NCI-H2081 treated with DMSO at 0.1 percent for 48 hours (cell line): Measurements from ENCODE around the gene HMG20B.
"Not testable (repeated sequence)": the region's sequence is repeated elsewhere in the genome, so short reads cannot be mapped to it uniquely, and the experiment has no call there.

Source experiments
- DNase-seq: peaks from one replicate; lab custom pipeline; 2025; lab: John Stamatoyannopoulos, UW

HMG20B gene

GRCh38 chr19:3584036-3584802 lies 11.5 kb downstream of the HMG20B start:
- not testable (repeated sequence) for DNase-seq

GRCh38 chr19:3585301-3586126 lies 12.8 kb downstream of the HMG20B start, which contains the start of gene GIPC3:
Gene GIPC3, plus strand, starts transcription at chr19:3585478. Its CDS starts 120 bp downstream, at chr19:3585598.
- no peak for DNase-seq

GRCh38 chr19:3586127-3586626 lies 13.4 kb downstream of the HMG20B start:
- DNase-seq = no peak

GRCh38 chr19:3586707-3587346 lies 14.1 kb downstream of the HMG20B start:
- no peak for DNase-seq

- DNase-seq = no peak
Measured at GRCh38 chr19:3589439-3589838, 16.7 kb downstream of the HMG20B start.

- DNase-seq = no peak
Measured at GRCh38 chr19:3589949-3590348, 17.2 kb downstream of the HMG20B start.

- no peak for DNase-seq
Measured at GRCh38 chr19:3590991-3591659, 18.4 kb downstream of the HMG20B start.

- DNase-seq = no peak
Measured at GRCh38 chr19:3591876-3592613, 19.3 kb downstream of the HMG20B start.

GRCh38 chr19:3593156-3593555 lies 20.4 kb downstream of the HMG20B start:
- DNase-seq = no peak

GRCh38 chr19:3595521-3596061 lies 22.8 kb downstream of the HMG20B start:
- no peak for DNase-seq

- DNase-seq = no peak
Measured at GRCh38 chr19:3599776-3600187, 27.0 kb downstream of the HMG20B start.

- DNase-seq = no peak
Measured at GRCh38 chr19:3601021-3601420, 28.3 kb downstream of the HMG20B start.

- no peak for DNase-seq
Measured at GRCh38 chr19:3603121-3603811, 30.5 kb downstream of the HMG20B start.

- no peak for DNase-seq
Measured at GRCh38 chr19:3604227-3604986, 31.7 kb downstream of the HMG20B start.

GRCh38 chr19:3604987-3605343 lies 32.2 kb downstream of the HMG20B start:
- DNase-seq = no peak

- no peak for DNase-seq
Measured at GRCh38 chr19:3605361-3605760, 32.6 kb downstream of the HMG20B start.

GRCh38 chr19:3605770-3606169 lies 33.0 kb downstream of the HMG20B start:
- DNase-seq = no peak

GRCh38 chr19:3606174-3606689 lies 33.5 kb downstream of the HMG20B start:
- no peak for DNase-seq

- DNase-seq = no peak
Measured at GRCh38 chr19:3606690-3607289, 34.0 kb downstream of the HMG20B start, which contains the start of gene TBXA2R. Gene TBXA2R, minus strand, starts transcription at chr19:3606875. Its CDS starts 6,241 bp downstream, at chr19:3600634.
